ENCODE measurements around the gene MOCOS. TPM values are rescaled to one million over a fixed set of nuclear protein-coding genes. Genes with fewer than 3 reads are reported as not detected.

Gene MOCOS
- total and polyA plus RNA-seq, 2 donors (not counting 1 experiment from before 2014, with no cell fraction given): 0.01 to 0.05 TPM

DNA sequence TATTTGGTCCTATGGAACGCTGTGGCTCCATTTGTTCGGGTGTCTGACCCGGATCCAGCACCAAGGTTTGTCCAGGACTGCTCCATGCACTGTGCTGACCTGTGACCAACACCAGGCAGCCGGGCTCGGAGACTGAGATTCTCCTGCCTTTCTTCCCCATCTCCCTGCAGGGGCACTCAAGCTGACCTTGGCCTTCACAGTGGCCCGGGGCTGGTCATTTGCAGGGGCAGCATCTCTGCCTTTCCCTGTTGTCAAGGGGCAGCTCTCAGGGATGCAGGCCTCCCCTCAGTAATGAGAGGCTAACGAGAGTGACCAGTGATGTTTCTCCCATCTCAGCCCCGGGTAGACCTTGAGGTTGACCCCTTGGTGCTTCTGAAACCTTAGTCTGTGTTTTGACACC, 27.5 kb downstream of the MOCOS start:
- Histone ChIP-seq H2AFZ (ENCODE audit: insufficient read depth, low read depth, low read length, poor library complexity, severe bottlenecking) (no peak overlapping the region), H3K27me3 (replicated peaks in 1 of 4; ENCODE audit: control extremely low read depth in 1 of 4, control insufficient read depth in 3 of 4, insufficient read depth in 4 of 4, low read length in 3 of 4) (no peaks in the 10 kb centered on the region), H4K20me1 (ENCODE audit: control insufficient read depth, insufficient read depth, low read length, poor library complexity, severe bottlenecking) (no peaks in the 10 kb centered on the region), H3K27ac (ENCODE audit: low read length in 2 of 2) (no peak overlapping the region), H3K4me2 (replicated peaks; ENCODE audit: low read depth, low read length, poor library complexity, severe bottlenecking) (no peak overlapping the region), H3K9me3 (ENCODE audit: control extremely low read depth in 1 of 3, control insufficient read depth in 2 of 3, insufficient read depth in 1 of 3, low read length in 2 of 3) (no peaks in the 10 kb centered on the region), H3K36me3 (replicated peaks in 1 of 2; ENCODE audit: control extremely low read depth in 1 of 2, control insufficient read depth in 1 of 2, extremely low read depth in 1 of 2, insufficient read depth in 2 of 2, low read length in 1 of 2) (no peaks in the 10 kb centered on the region), H3K79me2 (ENCODE audit: control insufficient read depth, insufficient read depth, low read length) (no peaks in the 10 kb centered on the region), H3K9ac (ENCODE audit: low read length) (no peak overlapping the region), H3K4me1 (ENCODE audit: control insufficient read depth in 2 of 2, insufficient read depth in 2 of 2, low read length in 2 of 2) (no peaks in the 10 kb centered on the region), H3K4me3 (ENCODE audit: control extremely low read depth in 1 of 5, extremely low read depth in 1 of 5, insufficient read depth in 1 of 5, low read depth in 2 of 5, low read length in 4 of 5) (no peak overlapping the region)
- TF ChIP-seq CTCF (IDR thresholded peaks at IDR 0.05) (no peak), EZH2 (IDR thresholded peaks at IDR 0.05; ENCODE audit: borderline replicate concordance, insufficient read depth, low read depth, low read length, poor library complexity, severe bottlenecking) (no peak)
- no peak overlapping the region for H3K4me3 Mint-ChIP-seq
- no peaks in the 10 kb centered on the region for H3K9me3 Mint-ChIP-seq (ENCODE audit: insufficient read depth)
- H3K27ac Mint-ChIP-seq: no peak overlapping the region
- intact Hi-C loops (cut with micrococcal nuclease): no loop called here
- no peaks in the 10 kb centered on the region for H3K4me1 Mint-ChIP-seq
- DNase-seq (no peak), ATAC-seq (ENCODE audit: low read depth) (no peak)
- POLR2A ChIA-PET: no interaction called here
- peaks cover 13% of the 10 kb centered on the region for H3K27me3 Mint-ChIP-seq
- CTCF ChIA-PET: no interaction called here
- 88% methylated on average over 8 of the region's 8 CpGs for WGBS (ENCODE audit: insufficient coverage)

DNA sequence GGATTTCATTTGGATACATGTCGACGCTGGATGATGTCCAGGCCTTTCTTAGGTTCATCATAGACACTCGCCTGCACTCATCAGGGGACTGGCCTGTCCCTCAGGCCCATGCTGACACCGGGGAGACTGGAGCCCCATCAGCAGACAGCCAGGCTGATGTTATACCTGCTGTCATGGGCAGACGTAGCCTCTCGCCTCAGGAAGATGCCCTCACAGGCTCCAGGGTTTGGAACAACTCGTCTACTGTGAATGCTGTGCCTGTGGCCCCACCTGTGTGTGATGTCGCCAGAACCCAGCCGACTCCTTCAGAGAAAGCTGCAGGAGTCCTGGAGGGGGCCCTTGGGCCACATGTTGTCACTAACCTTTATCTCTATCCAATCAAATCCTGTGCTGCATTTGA, 28.3 kb downstream of the MOCOS start:
- intact Hi-C loops (cut with micrococcal nuclease): no loop called here
- WGBS (ENCODE audit: insufficient coverage): 93% methylated on average over 8 of the region's 9 CpGs
- Histone ChIP-seq H3K27me3 (replicated peaks in 1 of 4; ENCODE audit: control extremely low read depth in 1 of 4, control insufficient read depth in 3 of 4, insufficient read depth in 4 of 4, low read length in 3 of 4) (no peaks in the 10 kb centered on the region), H2AFZ (ENCODE audit: insufficient read depth, low read depth, low read length, poor library complexity, severe bottlenecking) (no peak overlapping the region), H3K9ac (ENCODE audit: low read length) (no peak overlapping the region), H3K27ac (ENCODE audit: low read length in 2 of 2) (no peak overlapping the region), H3K79me2 (ENCODE audit: control insufficient read depth, insufficient read depth, low read length) (no peaks in the 10 kb centered on the region), H3K9me3 (ENCODE audit: control extremely low read depth in 1 of 3, control insufficient read depth in 2 of 3, insufficient read depth in 1 of 3, low read length in 2 of 3) (peaks cover 0 to 2% (median 0%) of the 10 kb centered on the region in 3 donors), H3K4me3 (ENCODE audit: control extremely low read depth in 1 of 5, extremely low read depth in 1 of 5, insufficient read depth in 1 of 5, low read depth in 2 of 5, low read length in 4 of 5) (no peak overlapping the region), H4K20me1 (ENCODE audit: control insufficient read depth, insufficient read depth, low read length, poor library complexity, severe bottlenecking) (no peaks in the 10 kb centered on the region), H3K36me3 (replicated peaks in 1 of 2; ENCODE audit: control extremely low read depth in 1 of 2, control insufficient read depth in 1 of 2, extremely low read depth in 1 of 2, insufficient read depth in 2 of 2, low read length in 1 of 2) (no peaks in the 10 kb centered on the region), H3K4me2 (replicated peaks; ENCODE audit: low read depth, low read length, poor library complexity, severe bottlenecking) (no peak overlapping the region), H3K4me1 (ENCODE audit: control insufficient read depth in 2 of 2, insufficient read depth in 2 of 2, low read length in 2 of 2) (no peaks in the 10 kb centered on the region)
- no peak overlapping the region for H3K4me3 Mint-ChIP-seq
- POLR2A ChIA-PET: no interaction called here
- no peak overlapping the region for H3K27ac Mint-ChIP-seq
- ATAC-seq (ENCODE audit: low read depth) (no peak), DNase-seq (no peak)
- CTCF ChIA-PET: interaction anchor here (1.0 kb wide), 1 partner anchor 69 kb away, joined by 3 read pairs; no protein-coding TSS in a partner anchor
- H3K27me3 Mint-ChIP-seq: peaks cover 14% of the 10 kb centered on the region
- TF ChIP-seq CTCF (IDR thresholded peaks at IDR 0.05) (no peak), EZH2 (IDR thresholded peaks at IDR 0.05; ENCODE audit: borderline replicate concordance, insufficient read depth, low read depth, low read length, poor library complexity, severe bottlenecking) (no peak)
- H3K4me1 Mint-ChIP-seq: no peaks in the 10 kb centered on the region
- H3K9me3 Mint-ChIP-seq (ENCODE audit: insufficient read depth): no peaks in the 10 kb centered on the region
